Activated naive CD8-positive, alpha-beta T cell treated with anti-CD3 and anti-CD28 coated beads, Interleukin-2, amount 10 ng/mL, durations not matched to agents 7 days and 5 days (primary cell): ENCODE data around the gene EPAS1. TPM values are rescaled to one million over a fixed set of nuclear protein-coding genes. Genes with fewer than 3 reads are reported as not detected.

Experiments used
- ATAC-seq: fragments of 150-1000 bp; cut with Tn5 transposase; one replicate; pipeline ENCODE4 v1.10.0; 2021; ENCODE audit warnings: low read depth, moderate library complexity
- POLR2A ChIA-PET: fragments of 350-600 bp; sonication (Branson Sonifier 250); formaldehyde crosslinking; loops from one replicate; lab custom pipeline; 2021; ENCODE audit warnings: antibody characterized with exemption; lab: Charles Lee
- DNase-seq: peaks from one replicate; pipeline ENCODE4 v3.0.0; 2021
- H3K27ac Mint-ChIP-seq: one replicate; pipeline ENCODE4 v1.8.0; 2022; ENCODE audit warnings: mild to moderate bottlenecking, mixed read lengths
- H3K27me3 Mint-ChIP-seq: one replicate; pipeline ENCODE4 v1.8.0; 2022; ENCODE audit warnings: mild to moderate bottlenecking, moderate library complexity, mixed read lengths
- H3K36me3 Mint-ChIP-seq: one replicate; pipeline ENCODE4 v1.8.0; 2021; ENCODE audit warnings: mild to moderate bottlenecking, mixed read lengths
- H3K4me1 Mint-ChIP-seq: one replicate; pipeline ENCODE4 v1.8.0; 2021; ENCODE audit warnings: mixed read lengths
- H3K4me3 Mint-ChIP-seq: one replicate; pipeline ENCODE4 v1.8.0; 2022; ENCODE audit warnings: mild to moderate bottlenecking, moderate library complexity, mixed read lengths
- H3K9me3 Mint-ChIP-seq: one replicate; pipeline ENCODE4 v1.8.0; 2021; ENCODE audit warnings: mixed read lengths
- total RNA-seq, 2 experiments: library from RNA; stranded (reverse); gene quantifications; one replicate each; pipeline ENCODE4 v1.2.3, GENCODE V29; 2021

Gene EPAS1
- total RNA-seq, 2 experiments from 2014 or later, result 11.7 to 13.1 TPM

DNA sequence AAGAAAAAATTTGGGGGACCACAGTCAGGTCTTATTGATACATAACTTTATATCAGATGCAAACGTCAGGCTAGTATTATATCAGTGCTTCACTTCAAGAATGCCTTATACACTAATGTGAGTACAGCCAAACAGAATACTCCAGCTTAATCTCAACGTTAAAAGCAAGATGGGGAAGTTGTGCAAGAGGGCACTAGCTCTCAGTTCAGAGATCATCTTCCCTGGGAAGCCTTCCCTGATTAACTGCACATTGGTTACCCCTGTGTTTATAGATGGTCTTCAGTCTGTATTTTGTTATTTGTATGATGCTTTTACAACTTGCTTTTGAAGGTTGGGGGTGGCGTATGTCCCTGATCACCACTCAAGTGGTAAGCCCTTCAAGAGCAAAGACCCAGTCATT is 11.4 kb downstream of the EPAS1 start:
- DNase-seq (no peak), ATAC-seq (no peak)
- POLR2A ChIA-PET, result no interaction called here
- peaks cover 11% of the 10 kb centered on the region for H3K36me3 Mint-ChIP-seq
- no peak overlapping the region for H3K27ac Mint-ChIP-seq
- H3K27me3 Mint-ChIP-seq, result peaks cover 41% of the 10 kb centered on the region
- peaks cover 25% of the 10 kb centered on the region for H3K4me1 Mint-ChIP-seq
- H3K4me3 Mint-ChIP-seq, result no peak overlapping the region
- H3K9me3 Mint-ChIP-seq, result peaks cover 5% of the 10 kb centered on the region

DNA sequence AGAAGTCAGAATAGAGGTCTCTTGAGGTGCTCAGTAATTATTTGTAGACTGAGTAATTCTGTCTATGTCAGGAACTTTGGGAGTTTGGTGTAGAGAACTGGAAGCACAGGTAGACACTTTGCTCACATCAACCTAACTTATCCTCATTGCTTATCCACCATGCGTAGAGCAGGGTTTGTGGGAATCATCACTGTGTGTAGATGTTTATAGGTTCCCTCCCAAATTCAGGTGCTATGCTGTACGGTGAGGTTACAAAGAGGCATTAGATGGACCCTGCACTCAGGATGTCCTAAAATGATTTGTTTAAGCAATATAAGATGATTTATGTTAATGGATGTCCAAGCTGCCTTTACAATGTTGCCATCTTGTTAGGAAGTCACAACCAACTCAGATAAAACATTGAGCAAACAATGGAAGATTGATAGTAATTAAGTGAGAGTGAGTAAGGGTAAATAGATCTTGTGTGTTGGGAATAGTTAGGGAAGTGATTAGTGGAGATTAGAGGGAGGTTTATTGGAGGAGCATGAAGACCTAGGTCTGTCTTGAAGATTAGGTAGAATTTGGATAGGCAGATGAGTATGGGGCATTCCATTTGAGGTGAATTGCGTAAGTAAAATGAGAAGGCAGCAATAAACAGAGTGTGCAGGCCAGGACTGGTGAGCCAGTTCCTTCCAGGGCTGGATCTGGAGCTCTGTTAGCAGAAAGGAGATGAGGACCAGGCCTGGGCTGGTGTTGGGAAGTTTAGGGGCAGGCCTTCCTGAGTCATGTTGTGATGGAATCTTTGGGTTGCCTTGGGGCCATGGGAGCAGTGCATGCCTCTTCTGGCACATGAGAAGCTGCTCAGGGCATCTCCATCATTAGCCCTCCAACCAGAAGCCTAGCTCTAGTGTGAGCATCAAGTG is 12.1 kb downstream of the EPAS1 start:
- Mint-ChIP-seq H3K4me1 (peaks cover 19% of the 10 kb centered on the region), H3K36me3 (peaks cover 11% of the 10 kb centered on the region), H3K27ac (no peak overlapping the region), H3K9me3 (peaks cover 5% of the 10 kb centered on the region), H3K4me3 (no peak overlapping the region), H3K27me3 (peaks cover 38% of the 10 kb centered on the region)
- no peak for ATAC-seq
- POLR2A ChIA-PET, result no interaction called here
- DNase-seq, result no peak

DNA sequence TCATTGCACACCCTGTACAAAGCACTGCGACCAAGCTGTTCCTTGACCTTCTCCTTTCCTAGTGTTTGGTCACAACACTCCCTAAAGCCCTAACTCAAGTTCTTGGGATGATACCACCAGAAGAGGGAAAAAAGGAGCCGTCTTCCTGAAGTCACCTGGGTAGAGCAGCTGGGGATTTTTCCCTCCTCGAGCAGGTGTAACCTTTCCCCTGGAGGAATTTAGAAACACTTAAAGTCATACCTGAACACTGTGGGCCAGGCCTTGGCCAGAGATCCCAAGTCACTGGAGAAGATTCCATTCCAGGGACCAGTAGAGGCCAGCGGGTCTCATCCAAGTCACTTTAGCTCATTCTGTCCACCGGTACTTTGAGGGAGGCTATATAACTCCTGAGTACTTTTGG is 13.2 kb downstream of the EPAS1 start:
- DNase-seq (no peak), ATAC-seq (no peak)
- POLR2A ChIA-PET, result no interaction called here
- Mint-ChIP-seq H3K4me1 (peaks cover 13% of the 10 kb centered on the region), H3K27ac (no peak overlapping the region), H3K36me3 (peaks cover 6% of the 10 kb centered on the region), H3K27me3 (peaks cover 35% of the 10 kb centered on the region), H3K9me3 (no peaks in the 10 kb centered on the region), H3K4me3 (no peak overlapping the region)

DNA sequence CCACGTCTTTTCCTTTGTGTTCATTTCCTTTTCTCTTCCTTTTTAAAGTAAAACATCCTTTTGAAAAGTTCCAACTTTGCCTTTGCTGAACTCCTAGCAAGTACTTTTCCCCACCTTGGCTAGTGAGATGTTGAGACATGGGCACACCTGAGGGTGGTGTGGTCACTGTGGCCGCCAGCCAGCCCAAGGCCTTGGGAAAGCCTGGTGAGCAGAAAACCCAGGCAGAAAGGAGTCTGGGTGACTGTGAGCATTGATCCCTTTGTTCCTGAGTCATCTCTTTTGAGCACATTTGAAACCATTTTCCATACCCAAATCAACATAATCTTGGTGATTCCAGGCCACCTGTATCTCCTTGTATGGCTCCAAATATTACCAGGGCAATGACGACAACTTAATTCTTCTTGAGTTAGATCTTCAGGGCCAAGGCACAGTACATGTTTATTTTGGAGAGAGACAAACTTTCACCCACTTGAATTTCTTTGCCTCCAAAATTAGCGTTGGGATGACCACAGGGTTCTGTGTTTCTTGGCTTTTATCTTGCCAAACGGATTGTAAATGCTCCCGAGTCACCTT is 14.5 kb downstream of the EPAS1 start:
- ATAC-seq, result no peak
- peaks cover 28% of the 10 kb centered on the region for H3K27me3 Mint-ChIP-seq
- H3K27ac Mint-ChIP-seq, result no peak overlapping the region
- H3K36me3 Mint-ChIP-seq, result peaks cover 5% of the 10 kb centered on the region
- no peak overlapping the region for H3K4me3 Mint-ChIP-seq
- no peak for DNase-seq
- POLR2A ChIA-PET, result no interaction called here
- H3K9me3 Mint-ChIP-seq, result no peaks in the 10 kb centered on the region
- H3K4me1 Mint-ChIP-seq, result peaks cover 11% of the 10 kb centered on the region

GRCh38 chr2:46313063-46313462 is 15.9 kb downstream of the EPAS1 start:
- ATAC-seq (no peak), DNase-seq (no peak)
- Mint-ChIP-seq H3K27ac (no peak overlapping the region), H3K4me1 (peaks cover 13% of the 10 kb centered on the region), H3K4me3 (no peak overlapping the region), H3K36me3 (peaks cover 5% of the 10 kb centered on the region), H3K9me3 (no peaks in the 10 kb centered on the region), H3K27me3 (peaks cover 24% of the 10 kb centered on the region)
- POLR2A ChIA-PET, result no interaction called here

GRCh38 chr2:46314065-46314835 is 17.0 kb downstream of the EPAS1 start:
- Mint-ChIP-seq H3K36me3 (peaks cover 4% of the 10 kb centered on the region), H3K9me3 (no peaks in the 10 kb centered on the region), H3K27me3 (peaks cover 22% of the 10 kb centered on the region), H3K4me1 (peaks cover 13% of the 10 kb centered on the region), H3K27ac (no peak overlapping the region), H3K4me3 (no peak overlapping the region)
- DNase-seq (no peak), ATAC-seq (no peak)
- POLR2A ChIA-PET, result no interaction called here

GRCh38 chr2:46315103-46315890 is 18.1 kb downstream of the EPAS1 start:
- Mint-ChIP-seq H3K27ac (no peak overlapping the region), H3K36me3 (no peaks in the 10 kb centered on the region), H3K9me3 (no peaks in the 10 kb centered on the region), H3K4me1 (peaks cover 13% of the 10 kb centered on the region), H3K4me3 (no peak overlapping the region), H3K27me3 (peaks cover 23% of the 10 kb centered on the region)
- ATAC-seq (no peak), DNase-seq (no peak)
- POLR2A ChIA-PET, result no interaction called here

DNA sequence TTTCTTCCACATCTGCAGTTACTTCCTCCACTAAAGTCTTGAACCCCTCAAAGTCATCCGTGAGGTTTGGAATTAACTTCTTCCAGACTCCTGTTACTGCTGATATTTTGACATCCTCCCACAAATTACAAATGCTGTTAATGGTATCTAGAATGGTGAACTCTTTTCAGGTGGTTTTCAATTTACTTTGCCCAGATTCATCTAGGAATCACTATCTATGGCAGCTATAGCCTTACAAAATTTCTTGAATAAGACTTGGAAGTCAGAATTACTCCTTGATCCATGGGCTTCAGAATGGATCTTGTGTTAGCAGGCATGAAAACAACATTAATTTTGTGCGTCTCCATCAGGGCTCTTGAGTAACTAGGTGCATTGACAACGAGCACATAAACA is 19.9 kb downstream of the EPAS1 start:
- POLR2A ChIA-PET, result no interaction called here
- H3K27ac Mint-ChIP-seq, result no peak overlapping the region
- DNase-seq (no peak), ATAC-seq (no peak)
- H3K4me3 Mint-ChIP-seq, result no peak overlapping the region
- H3K27me3 Mint-ChIP-seq, result peaks cover 19% of the 10 kb centered on the region
- H3K9me3 Mint-ChIP-seq, result no peaks in the 10 kb centered on the region
- peaks cover 13% of the 10 kb centered on the region for H3K4me1 Mint-ChIP-seq
- no peaks in the 10 kb centered on the region for H3K36me3 Mint-ChIP-seq

DNA sequence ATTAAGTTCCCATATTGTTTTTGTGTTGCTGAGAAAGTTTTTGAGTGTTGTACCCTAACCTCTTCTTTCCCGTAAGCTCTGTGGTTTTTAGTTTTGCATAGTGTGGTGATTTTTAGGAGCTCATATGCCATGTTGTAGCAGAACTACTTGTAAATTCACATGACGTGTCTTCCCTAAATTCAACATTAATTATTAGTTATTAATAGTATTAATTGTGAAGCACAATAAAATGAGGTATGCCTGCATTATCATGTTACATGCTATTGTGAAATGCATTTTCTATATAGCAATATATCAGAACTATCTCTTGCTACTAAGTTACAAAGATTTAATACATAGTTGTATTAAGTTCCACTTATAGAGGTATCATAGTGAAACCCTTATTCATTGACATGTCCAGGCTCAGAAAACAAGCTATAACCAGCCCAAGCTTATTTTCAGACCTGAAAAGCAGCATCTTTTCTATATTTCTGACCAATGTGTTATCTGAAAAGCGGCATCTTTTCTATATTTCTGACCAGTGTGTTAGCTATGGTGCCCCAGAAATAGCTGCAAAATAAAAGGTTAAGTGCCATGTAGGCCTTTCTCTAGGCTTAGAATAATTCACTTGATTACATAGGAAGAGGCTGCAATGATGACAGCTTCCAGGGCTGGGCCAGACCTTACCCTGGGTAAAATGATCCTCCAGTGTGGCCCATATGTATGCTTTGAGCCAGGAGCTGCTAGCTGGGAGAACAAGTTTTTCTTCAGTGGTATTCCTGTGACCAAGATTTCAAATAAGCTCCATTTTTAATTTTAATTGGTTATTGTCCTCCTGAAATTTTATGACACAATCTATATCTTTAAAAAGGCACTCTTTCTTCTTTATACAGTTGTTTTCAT is 21.6 kb downstream of the EPAS1 start:
- POLR2A ChIA-PET, result interaction anchor here (1.4 kb wide), 1 partner anchor 14 kb away, joined by 4 read pairs; no protein-coding TSS in a partner anchor
- H3K36me3 Mint-ChIP-seq, result no peaks in the 10 kb centered on the region
- ATAC-seq, result no peak

DNA sequence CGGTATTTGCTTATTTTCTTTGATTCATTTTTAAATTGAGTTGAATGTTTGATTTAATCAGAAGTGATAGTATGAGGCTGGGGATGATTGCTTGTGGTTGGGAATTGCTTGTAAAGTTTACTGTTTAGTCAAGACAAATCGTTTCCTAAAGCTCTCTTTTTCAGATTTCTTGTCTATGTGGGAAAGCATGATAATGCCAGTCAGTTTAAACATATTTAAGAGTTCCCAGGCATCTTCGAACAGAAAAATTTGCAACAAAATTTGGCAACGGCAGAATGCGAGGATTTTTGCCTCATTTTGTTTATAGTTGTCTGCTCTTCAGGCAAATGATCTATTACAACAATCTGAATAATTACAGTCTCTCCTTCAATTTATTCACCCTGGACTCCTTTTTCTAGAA is 22.5 kb downstream of the EPAS1 start:
- no peak overlapping the region for H3K27ac Mint-ChIP-seq
- H3K9me3 Mint-ChIP-seq, result no peaks in the 10 kb centered on the region
- no peak overlapping the region for H3K4me3 Mint-ChIP-seq
- no peak for ATAC-seq
- H3K36me3 Mint-ChIP-seq, result no peaks in the 10 kb centered on the region
- POLR2A ChIA-PET, result interaction anchor here (1.4 kb wide), 1 partner anchor 15 kb away, joined by 4 read pairs; no protein-coding TSS in a partner anchor
- no peak for DNase-seq
- H3K27me3 Mint-ChIP-seq, result peaks cover 24% of the 10 kb centered on the region
- peaks cover 11% of the 10 kb centered on the region for H3K4me1 Mint-ChIP-seq

More for the DNA sequence above, 21.6 kb downstream of the EPAS1 start:
- Mint-ChIP-seq H3K27me3 (peaks cover 21% of the 10 kb centered on the region), H3K4me1 (peaks cover 13% of the 10 kb centered on the region), H3K27ac (no peak overlapping the region), H3K9me3 (no peaks in the 10 kb centered on the region), H3K4me3 (no peak overlapping the region)
- DNase-seq, result no peak

DNA sequence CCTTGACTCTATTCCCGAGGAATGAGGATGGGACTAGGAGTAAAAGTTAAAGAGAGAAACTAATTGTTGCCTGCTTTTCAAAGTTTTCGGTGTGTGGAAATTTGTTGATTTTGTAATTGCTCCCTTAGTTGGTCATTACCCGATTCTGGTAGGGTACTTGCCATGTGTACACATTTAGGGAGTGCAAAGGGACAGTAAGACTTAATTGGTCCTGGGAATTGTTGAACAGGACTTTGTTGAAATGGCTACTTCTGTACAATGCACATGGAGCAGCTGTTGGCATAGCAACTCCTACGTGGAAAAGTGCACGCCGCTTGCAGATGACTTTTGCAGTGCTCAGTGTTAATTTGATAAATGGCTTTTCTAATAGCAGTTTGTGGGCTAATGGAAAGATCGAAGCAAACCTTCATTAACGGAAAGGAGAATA is 22.9 kb downstream of the EPAS1 start:
- no peak overlapping the region for H3K4me3 Mint-ChIP-seq
- peaks cover 9% of the 10 kb centered on the region for H3K4me1 Mint-ChIP-seq
- POLR2A ChIA-PET, result no interaction called here
- H3K27ac Mint-ChIP-seq, result no peak overlapping the region
- no peaks in the 10 kb centered on the region for H3K9me3 Mint-ChIP-seq
- ATAC-seq (no peak), DNase-seq (no peak)
- peaks cover 29% of the 10 kb centered on the region for H3K27me3 Mint-ChIP-seq
- H3K36me3 Mint-ChIP-seq, result no peaks in the 10 kb centered on the region

- H3K9me3 Mint-ChIP-seq, result no peaks in the 10 kb centered on the region
- DNase-seq (no peak), ATAC-seq (no peak)
- H3K4me3 Mint-ChIP-seq, result no peak overlapping the region
- peaks cover 2% of the 10 kb centered on the region for H3K36me3 Mint-ChIP-seq
- H3K4me1 Mint-ChIP-seq, result peaks cover 10% of the 10 kb centered on the region
- POLR2A ChIA-PET, result no interaction called here
- H3K27me3 Mint-ChIP-seq, result peaks cover 25% of the 10 kb centered on the region
- no peak overlapping the region for H3K27ac Mint-ChIP-seq
Observed at GRCh38 chr2:46323730-46324129, 26.5 kb downstream of the EPAS1 start.
